ENCODE data around the gene SEC14L2.
A peak's percentile ranks its signal among the peaks of the same experiment; 100 is the strongest.

The SEC14L2 gene

DNA sequence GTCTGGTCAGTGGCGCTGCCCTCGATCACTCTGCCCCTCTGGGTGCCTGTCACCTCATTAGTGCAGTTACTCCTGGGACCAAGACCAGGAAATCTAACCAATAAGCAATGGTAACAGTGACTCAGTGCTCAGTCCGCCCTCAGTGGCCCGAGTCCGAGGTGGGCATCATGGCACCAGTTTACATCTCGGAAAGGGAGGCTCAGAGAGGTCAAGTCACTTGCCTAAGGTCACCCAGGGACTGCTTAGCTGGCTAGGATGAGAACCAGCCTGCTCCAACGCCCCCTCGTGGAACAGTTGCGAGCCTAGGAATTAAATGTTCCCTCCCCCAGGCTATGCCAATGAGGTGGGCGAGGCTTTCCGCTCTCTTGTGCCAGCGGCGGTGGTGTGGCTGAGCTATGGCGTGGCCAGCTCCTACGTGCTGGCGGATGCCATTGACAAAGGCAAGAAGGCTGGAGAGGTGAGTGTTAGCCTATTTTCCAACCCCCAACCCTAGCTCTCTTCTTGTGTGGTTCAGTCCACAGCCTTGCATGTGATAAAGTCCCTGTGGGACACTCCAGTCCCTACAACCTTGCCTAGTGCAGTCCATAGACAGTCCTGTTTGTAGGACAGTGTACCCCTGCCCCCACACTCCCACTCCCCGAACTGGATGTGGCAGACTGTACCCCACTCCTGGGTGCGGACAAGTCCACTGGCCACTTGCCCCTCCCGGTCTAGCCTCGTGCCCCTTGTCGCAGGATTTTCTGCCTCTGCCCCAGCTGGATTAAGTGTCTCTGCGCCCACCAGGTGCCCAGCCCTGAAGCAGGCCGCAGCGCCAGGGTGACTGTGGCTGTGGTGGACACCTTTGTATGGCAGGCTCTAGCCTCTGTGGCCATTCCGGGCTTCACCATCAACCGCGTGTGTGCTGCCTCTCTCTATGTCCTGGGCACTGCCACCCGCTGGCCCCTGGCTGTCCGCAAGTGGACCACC, 29.9 kb downstream of the SEC14L2 start:
- no peak overlapping the region for H3K9ac ChIP-seq
- no peaks in the 10 kb centered on the region for H3K27me3 ChIP-seq (ENCODE audit: control insufficient read depth, insufficient read depth, low read length)
- no peaks in the 10 kb centered on the region for H3K79me2 ChIP-seq
- peak overlapping the region; percentile 69 for H3K4me3 ChIP-seq (ENCODE audit: low read depth, low read length)
- no peaks in the 10 kb centered on the region for H3K36me3 ChIP-seq (ENCODE audit: control insufficient read depth, insufficient read depth, low read length)
- H2AFZ ChIP-seq, result peak overlapping the region; percentile 83
- peaks cover 3% of the 10 kb centered on the region for H3K4me1 ChIP-seq
- TF ChIP-seq, protein P1, sequence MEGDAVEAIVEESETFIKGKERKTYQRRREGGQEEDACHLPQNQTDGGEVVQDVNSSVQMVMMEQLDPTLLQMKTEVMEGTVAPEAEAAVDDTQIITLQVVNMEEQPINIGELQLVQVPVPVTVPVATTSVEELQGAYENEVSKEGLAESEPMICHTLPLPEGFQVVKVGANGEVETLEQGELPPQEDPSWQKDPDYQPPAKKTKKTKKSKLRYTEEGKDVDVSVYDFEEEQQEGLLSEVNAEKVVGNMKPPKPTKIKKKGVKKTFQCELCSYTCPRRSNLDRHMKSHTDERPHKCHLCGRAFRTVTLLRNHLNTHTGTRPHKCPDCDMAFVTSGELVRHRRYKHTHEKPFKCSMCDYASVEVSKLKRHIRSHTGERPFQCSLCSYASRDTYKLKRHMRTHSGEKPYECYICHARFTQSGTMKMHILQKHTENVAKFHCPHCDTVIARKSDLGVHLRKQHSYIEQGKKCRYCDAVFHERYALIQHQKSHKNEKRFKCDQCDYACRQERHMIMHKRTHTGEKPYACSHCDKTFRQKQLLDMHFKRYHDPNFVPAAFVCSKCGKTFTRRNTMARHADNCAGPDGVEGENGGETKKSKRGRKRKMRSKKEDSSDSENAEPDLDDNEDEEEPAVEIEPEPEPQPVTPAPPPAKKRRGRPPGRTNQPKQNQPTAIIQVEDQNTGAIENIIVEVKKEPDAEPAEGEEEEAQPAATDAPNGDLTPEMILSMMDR (IDR thresholded peaks at IDR 0.05), result peak; percentile 61
- peak overlapping the region; percentile 13 for H3K27ac ChIP-seq
- H3K9me3 ChIP-seq (ENCODE audit: control insufficient read depth, low read length), result no peaks in the 10 kb centered on the region
- peak overlapping the region; percentile 80 for H3K4me2 ChIP-seq (ENCODE audit: low read length)

DNA sequence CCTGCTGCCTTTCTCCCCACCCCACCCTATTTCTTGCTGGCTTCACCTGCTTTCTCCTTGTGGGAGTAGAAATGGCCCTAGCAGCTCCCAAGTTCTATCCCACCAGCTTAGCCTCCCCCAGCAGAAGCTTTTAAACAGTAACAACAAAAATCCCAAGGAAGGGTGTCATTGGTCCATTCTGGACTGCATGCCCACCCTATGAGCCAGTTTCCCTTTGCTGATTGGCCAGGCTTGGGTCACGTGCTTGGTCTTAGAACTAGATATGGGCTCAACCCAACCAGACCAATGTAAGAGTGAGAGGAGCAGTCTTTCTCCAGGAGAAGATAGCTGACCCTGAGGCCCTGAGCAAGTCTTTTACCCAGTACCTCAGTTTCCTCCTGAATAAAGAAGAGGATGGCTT, 31.1 kb downstream of the SEC14L2 start:
- Histone ChIP-seq H3K4me2 (ENCODE audit: low read length) (no peak overlapping the region), H3K36me3 (ENCODE audit: control insufficient read depth, insufficient read depth, low read length) (no peaks in the 10 kb centered on the region), H3K79me2 (no peaks in the 10 kb centered on the region), H2AFZ (no peak overlapping the region), H3K27me3 (ENCODE audit: control insufficient read depth, insufficient read depth, low read length) (no peaks in the 10 kb centered on the region), H3K27ac (no peak overlapping the region), H3K9ac (no peak overlapping the region), H3K9me3 (ENCODE audit: control insufficient read depth, low read length) (no peaks in the 10 kb centered on the region), H3K4me1 (no peaks in the 10 kb centered on the region), H3K4me3 (ENCODE audit: low read depth, low read length) (no peak overlapping the region)
- TF ChIP-seq, protein P1 (IDR thresholded peaks at IDR 0.05), result no peak

DNA sequence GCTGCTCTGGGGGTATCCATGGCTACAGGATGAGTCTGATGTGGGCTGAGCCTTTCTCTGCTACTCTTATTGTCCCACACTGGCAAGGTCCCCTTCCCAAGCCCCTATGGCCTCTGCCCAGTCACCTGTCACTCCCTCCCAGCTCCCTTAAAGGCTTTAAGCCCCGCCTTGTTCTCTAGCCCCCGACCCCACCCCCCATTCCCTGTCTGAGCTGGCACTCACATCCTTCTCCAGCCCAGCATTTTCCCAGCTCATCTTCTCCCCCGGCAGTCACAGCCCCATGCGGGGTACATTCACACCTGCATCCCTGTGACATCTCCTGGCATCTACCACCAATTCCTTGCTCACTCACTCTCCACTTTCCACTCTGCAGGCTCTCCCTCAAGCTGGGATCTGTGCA, 33.1 kb downstream of the SEC14L2 start:
- Histone ChIP-seq H3K27me3 (ENCODE audit: control insufficient read depth, insufficient read depth, low read length) (no peaks in the 10 kb centered on the region), H3K36me3 (ENCODE audit: control insufficient read depth, insufficient read depth, low read length) (no peaks in the 10 kb centered on the region), H2AFZ (no peak overlapping the region), H3K9me3 (ENCODE audit: control insufficient read depth, low read length) (no peaks in the 10 kb centered on the region), H3K9ac (no peak overlapping the region), H3K79me2 (no peaks in the 10 kb centered on the region), H3K4me3 (ENCODE audit: low read depth, low read length) (no peak overlapping the region), H3K4me1 (no peaks in the 10 kb centered on the region), H3K27ac (no peak overlapping the region), H3K4me2 (ENCODE audit: low read length) (no peak overlapping the region)
- TF ChIP-seq, protein P1 (IDR thresholded peaks at IDR 0.05), result no peak

DNA sequence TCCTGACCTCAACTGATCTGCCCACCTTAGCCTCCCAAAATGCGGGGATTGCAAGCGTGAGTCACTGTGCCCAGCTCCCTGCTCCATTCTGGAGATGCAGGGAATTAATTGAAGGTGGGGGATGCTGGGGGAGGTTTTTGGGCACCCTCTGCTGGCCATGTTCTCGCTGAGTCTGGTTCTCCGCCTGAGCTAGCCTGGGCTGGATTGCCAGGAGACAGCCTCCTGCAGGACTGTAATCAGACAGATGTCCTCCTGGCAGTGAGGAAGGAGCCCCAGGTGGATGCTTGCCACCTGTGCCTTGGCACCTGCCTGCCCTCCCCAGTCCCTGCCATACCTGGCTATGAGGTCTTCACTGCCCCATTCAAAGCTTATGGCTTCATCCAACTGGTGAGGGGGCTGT, 34.1 kb downstream of the SEC14L2 start:
- Histone ChIP-seq H3K9me3 (ENCODE audit: control insufficient read depth, low read length) (no peaks in the 10 kb centered on the region), H3K27ac (no peak overlapping the region), H3K4me2 (ENCODE audit: low read length) (no peak overlapping the region), H2AFZ (no peak overlapping the region), H3K4me1 (no peaks in the 10 kb centered on the region), H3K27me3 (ENCODE audit: control insufficient read depth, insufficient read depth, low read length) (no peaks in the 10 kb centered on the region), H3K79me2 (no peaks in the 10 kb centered on the region), H3K9ac (no peak overlapping the region), H3K4me3 (ENCODE audit: low read depth, low read length) (no peak overlapping the region), H3K36me3 (ENCODE audit: control insufficient read depth, insufficient read depth, low read length) (no peaks in the 10 kb centered on the region)
- TF ChIP-seq, protein P1 (IDR thresholded peaks at IDR 0.05), result no peak

Data from parathyroid adenoma (tissue), 2 donors.